IPS-NIHi7 (cell line): Measurements from ENCODE around the gene CRYM.
"Not testable (repeated sequence)": the region's sequence is repeated elsewhere in the genome, so short reads cannot be mapped to it uniquely, and the experiment has no call there.

Source experiments
- DNase-seq: peaks from one replicate; pipeline ENCODE4 v3.0.0; 2012; ENCODE audit warnings: mixed read lengths; ENCODE audit errors: extremely low spot score

Gene CRYM

GRCh38 chr16:21248179-21248578, 29.9 kb downstream of the CRYM start:
- DNase-seq: not testable (repeated sequence)

- DNase-seq: no peak
Observed at GRCh38 chr16:21244518-21245215, 33.4 kb downstream of the CRYM start.

GRCh38 chr16:21242756-21243155, 35.3 kb downstream of the CRYM start:
- DNase-seq: no peak

- no peak for DNase-seq
Observed at GRCh38 chr16:21239646-21240045, 38.4 kb downstream of the CRYM start.

GRCh38 chr16:21236831-21237230, 41.3 kb downstream of the CRYM start:
- no peak for DNase-seq

GRCh38 chr16:21235199-21235585, 42.9 kb downstream of the CRYM start:
- DNase-seq: no peak

GRCh38 chr16:21233521-21234150, 44.5 kb downstream of the CRYM start, which contains the start of gene ANKS4B:
TSS of gene ANKS4B (plus strand) at chr16:21233699. CDS start at chr16:21233738, 39 bp downstream.
- no peak for DNase-seq

GRCh38 chr16:21233045-21233520, 45.0 kb downstream of the CRYM start:
- DNase-seq: no peak

GRCh38 chr16:21228361-21228872, 49.7 kb downstream of the CRYM start:
- DNase-seq: no peak

GRCh38 chr16:21227866-21228265, 50.2 kb downstream of the CRYM start:
- DNase-seq: no peak

GRCh38 chr16:21226749-21227148, 51.3 kb downstream of the CRYM start:
- no peak for DNase-seq

GRCh38 chr16:21224800-21225199, 53.3 kb downstream of the CRYM start:
- no peak for DNase-seq

GRCh38 chr16:21223787-21224186, 54.3 kb downstream of the CRYM start:
- no peak for DNase-seq

GRCh38 chr16:21222495-21223337, 55.4 kb downstream of the CRYM start:
- no peak for DNase-seq

GRCh38 chr16:21219551-21219950, 58.5 kb downstream of the CRYM start:
- no peak for DNase-seq

- DNase-seq: no peak
Observed at GRCh38 chr16:21218153-21218552, 59.9 kb downstream of the CRYM start.

GRCh38 chr16:21217121-21217520, 61.0 kb downstream of the CRYM start:
- DNase-seq: no peak

- no peak for DNase-seq
Observed at GRCh38 chr16:21214086-21214485, 64.0 kb downstream of the CRYM start.

GRCh38 chr16:21211486-21211885, 66.6 kb downstream of the CRYM start, which contains the start of gene ZP2:
TSS of gene ZP2 (minus strand) at chr16:21211574. CDS start at chr16:21211547, 27 bp downstream.
- no peak for DNase-seq
